Neural crest cell (in vitro differentiated cells): ENCODE data around the gene CRIM1. TPM values are rescaled to one million over a fixed set of nuclear protein-coding genes. Genes with fewer than 3 reads are reported as not detected.

Source experiments
- DNase-seq: peaks from one replicate; pipeline ENCODE4 v3.0.0; 2021; ENCODE audit warnings: low read depth, mixed read lengths, low spot score
- H3K27ac Mint-ChIP-seq: one replicate; pipeline ENCODE4 v1.8.0; 2021; ENCODE audit warnings: mild to moderate bottlenecking, mixed read lengths; ENCODE audit not compliant: unreplicated experiment
- H3K27me3 Mint-ChIP-seq: 2 replicates; pipeline ENCODE4 v1.8.0; 2021; ENCODE audit warnings: low read depth, mild to moderate bottlenecking, mixed read lengths
- H3K36me3 Mint-ChIP-seq: 2 replicates; pipeline ENCODE4 v1.8.0; 2021; ENCODE audit warnings: low read depth, mild to moderate bottlenecking, mixed read lengths
- H3K4me1 Mint-ChIP-seq: 2 replicates; pipeline ENCODE4 v1.8.0; 2021; ENCODE audit warnings: mixed read lengths
- H3K4me3 Mint-ChIP-seq: one replicate; pipeline ENCODE4 v1.8.0; 2021; ENCODE audit warnings: mild to moderate bottlenecking, mixed read lengths
- H3K9me3 Mint-ChIP-seq: 2 replicates; pipeline ENCODE4 v1.8.0; 2021; ENCODE audit warnings: mixed read lengths
- total RNA-seq: library from RNA; stranded (reverse); gene quantifications from 2 replicates; pipeline ENCODE4 v1.2.1, GENCODE V29; 2021
- TF ChIP-seq, protein P1 (sequence below): fragments of 200-600 bp; sonication (generic); conservative IDR thresholded peaks from 2 replicates; pipeline ENCODE4 v1.5.0; 2021; ENCODE audit warnings: antibody characterized with exemption, mild to moderate bottlenecking

Gene CRIM1
- total RNA-seq, 1 donor from 2014 or later: 13.8 TPM

DNA sequence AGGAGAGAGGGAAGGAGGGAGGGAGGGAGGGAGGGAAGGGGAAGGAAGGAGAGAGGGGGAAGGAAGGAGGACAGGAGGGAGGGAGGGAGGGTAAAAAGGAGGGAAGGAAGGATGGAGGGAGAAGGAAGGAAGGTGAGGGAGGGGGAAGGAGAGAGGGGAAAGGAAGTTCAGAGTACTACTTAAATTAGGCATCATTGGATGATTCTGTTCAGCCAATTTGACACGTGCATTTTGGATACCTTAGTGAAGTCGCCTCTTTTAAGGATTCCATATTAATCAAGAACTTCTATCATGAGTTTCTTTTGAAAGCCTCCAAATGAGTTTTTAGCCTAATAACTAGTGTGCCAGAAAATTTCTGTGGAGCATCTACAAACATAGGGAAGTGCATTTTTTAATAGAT is 179.5 kb downstream of the CRIM1 start:
- Mint-ChIP-seq H3K4me1 (no peaks in the 10 kb centered on the region), H3K36me3 (peaks cover 13% of the 10 kb centered on the region)

DNA sequence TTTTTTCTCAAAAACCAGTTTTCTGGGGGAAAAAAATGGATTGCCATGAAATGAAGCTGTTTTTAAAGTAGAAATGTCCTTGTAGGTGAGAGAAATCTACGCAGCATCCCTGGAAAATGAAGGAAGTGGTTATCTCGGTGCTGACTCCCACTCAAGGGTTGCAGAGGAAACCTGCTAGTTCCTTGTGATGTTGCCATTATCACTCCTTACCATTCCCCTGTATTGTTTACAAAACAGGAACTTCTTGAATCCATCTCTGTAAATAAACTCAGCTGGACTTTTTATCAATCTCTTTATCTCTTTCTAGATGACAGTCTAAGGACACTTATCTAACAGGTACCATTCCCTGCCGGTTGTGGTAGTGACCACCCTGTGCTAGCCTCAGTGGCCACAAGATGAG is 181.2 kb downstream of the CRIM1 start:
- no peak for DNase-seq
- Mint-ChIP-seq H3K27ac (no peak overlapping the region), H3K4me1 (no peaks in the 10 kb centered on the region), H3K27me3 (no peaks in the 10 kb centered on the region), H3K9me3 (no peaks in the 10 kb centered on the region), H3K36me3 (peaks cover 17% of the 10 kb centered on the region), H3K4me3 (no peak overlapping the region)
- TF ChIP-seq, protein P1, sequence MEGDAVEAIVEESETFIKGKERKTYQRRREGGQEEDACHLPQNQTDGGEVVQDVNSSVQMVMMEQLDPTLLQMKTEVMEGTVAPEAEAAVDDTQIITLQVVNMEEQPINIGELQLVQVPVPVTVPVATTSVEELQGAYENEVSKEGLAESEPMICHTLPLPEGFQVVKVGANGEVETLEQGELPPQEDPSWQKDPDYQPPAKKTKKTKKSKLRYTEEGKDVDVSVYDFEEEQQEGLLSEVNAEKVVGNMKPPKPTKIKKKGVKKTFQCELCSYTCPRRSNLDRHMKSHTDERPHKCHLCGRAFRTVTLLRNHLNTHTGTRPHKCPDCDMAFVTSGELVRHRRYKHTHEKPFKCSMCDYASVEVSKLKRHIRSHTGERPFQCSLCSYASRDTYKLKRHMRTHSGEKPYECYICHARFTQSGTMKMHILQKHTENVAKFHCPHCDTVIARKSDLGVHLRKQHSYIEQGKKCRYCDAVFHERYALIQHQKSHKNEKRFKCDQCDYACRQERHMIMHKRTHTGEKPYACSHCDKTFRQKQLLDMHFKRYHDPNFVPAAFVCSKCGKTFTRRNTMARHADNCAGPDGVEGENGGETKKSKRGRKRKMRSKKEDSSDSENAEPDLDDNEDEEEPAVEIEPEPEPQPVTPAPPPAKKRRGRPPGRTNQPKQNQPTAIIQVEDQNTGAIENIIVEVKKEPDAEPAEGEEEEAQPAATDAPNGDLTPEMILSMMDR: no peak

More for the DNA sequence above, 179.5 kb downstream of the CRIM1 start:
- no peak overlapping the region for H3K27ac Mint-ChIP-seq
- DNase-seq: no peak
- no peaks in the 10 kb centered on the region for H3K9me3 Mint-ChIP-seq
- no peaks in the 10 kb centered on the region for H3K27me3 Mint-ChIP-seq
- TF ChIP-seq, protein P1: no peak
- no peak overlapping the region for H3K4me3 Mint-ChIP-seq

DNA sequence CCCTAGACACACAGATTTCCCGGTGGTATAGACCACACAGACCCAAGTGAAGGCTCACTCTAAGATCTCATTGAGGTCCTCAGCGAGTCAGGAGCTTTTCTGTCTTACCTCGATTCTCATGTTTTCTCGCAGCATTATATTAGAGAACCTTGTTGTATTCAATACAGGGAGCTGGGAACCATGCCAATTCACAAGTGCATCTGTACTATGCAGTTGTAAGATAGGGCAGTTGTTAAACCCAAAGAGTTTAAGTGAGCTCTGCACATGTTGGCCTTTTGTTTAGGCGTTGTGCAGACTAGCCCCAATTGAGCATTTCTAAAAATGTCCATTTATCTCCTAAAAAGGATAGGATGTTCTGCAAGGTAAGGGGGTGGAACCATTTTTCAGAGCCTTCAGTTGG is 182.8 kb downstream of the CRIM1 start:
- H3K27ac Mint-ChIP-seq: no peak overlapping the region
- no peak overlapping the region for H3K4me3 Mint-ChIP-seq

DNA sequence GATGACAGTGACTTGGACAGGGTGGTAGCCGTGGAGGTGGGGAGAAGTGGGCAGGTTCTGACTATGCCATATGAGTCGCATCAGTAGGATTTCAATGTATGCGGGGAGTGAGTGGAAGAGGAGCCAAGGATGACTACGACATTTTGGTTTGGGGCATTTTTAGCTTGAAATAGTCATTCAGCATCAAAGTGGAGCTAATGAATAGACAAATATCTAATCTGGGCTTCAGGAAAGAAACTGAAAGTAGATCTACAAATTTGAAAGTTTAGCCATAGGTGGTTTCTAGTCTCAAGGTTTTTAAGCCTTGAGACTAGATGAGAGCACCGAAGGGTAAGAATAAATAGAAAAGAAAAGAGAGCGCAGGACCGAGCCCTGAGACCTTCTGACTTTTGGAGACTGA is 184.1 kb downstream of the CRIM1 start:
- TF ChIP-seq, protein P1: no peak
- H3K27ac Mint-ChIP-seq: no peak overlapping the region

More for the DNA sequence above, 182.8 kb downstream of the CRIM1 start:
- Mint-ChIP-seq H3K9me3 (no peaks in the 10 kb centered on the region), H3K4me1 (no peaks in the 10 kb centered on the region), H3K27me3 (no peaks in the 10 kb centered on the region), H3K36me3 (peaks cover 17% of the 10 kb centered on the region)
- no peak for DNase-seq
- TF ChIP-seq, protein P1: no peak

DNA sequence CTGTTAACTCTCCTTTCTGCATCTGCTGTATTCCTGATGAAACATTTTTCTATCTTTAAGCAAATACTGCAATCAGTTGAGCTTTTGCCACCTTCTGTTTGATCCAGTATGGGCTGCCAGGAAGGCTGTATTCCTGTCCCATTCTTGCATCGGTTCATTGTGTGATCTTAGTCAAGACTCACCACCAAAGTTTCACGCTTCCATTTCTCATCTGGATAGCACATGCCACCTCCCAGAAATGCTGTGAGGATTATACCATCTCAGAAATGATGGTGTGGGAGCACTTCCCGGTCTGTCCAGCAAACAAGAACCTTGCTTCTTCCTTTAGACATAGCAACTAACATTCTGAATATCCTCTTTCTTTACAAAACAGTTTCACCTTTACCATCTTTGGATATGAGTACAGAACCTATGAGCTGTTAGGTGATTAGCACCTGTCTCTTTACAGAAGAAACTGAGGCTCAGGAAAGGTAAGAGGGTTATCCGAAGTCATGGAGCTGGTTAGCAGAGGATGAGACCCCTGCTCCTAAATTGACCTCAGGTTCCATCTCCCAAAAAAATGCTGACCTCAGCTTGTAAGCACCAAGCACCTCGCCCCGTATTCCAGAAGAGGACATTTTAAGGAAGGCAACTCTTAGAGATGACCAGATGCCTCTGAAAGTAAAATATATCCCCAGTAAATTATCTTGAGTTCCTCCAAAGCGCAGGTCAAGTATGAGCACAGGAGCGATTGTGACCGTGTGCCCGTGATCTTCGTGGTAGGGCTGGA is 185.6 kb downstream of the CRIM1 start:
- no peak overlapping the region for H3K27ac Mint-ChIP-seq
- H3K27me3 Mint-ChIP-seq: no peaks in the 10 kb centered on the region
- no peaks in the 10 kb centered on the region for H3K9me3 Mint-ChIP-seq
- peaks cover 19% of the 10 kb centered on the region for H3K36me3 Mint-ChIP-seq
- TF ChIP-seq, protein P1: no peak
- no peaks in the 10 kb centered on the region for H3K4me1 Mint-ChIP-seq
- DNase-seq: no peak
- H3K4me3 Mint-ChIP-seq: no peak overlapping the region

More for the DNA sequence above, 184.1 kb downstream of the CRIM1 start:
- no peak for DNase-seq
- Mint-ChIP-seq H3K36me3 (peaks cover 17% of the 10 kb centered on the region), H3K9me3 (no peaks in the 10 kb centered on the region), H3K4me3 (no peak overlapping the region), H3K27me3 (no peaks in the 10 kb centered on the region), H3K4me1 (no peaks in the 10 kb centered on the region)
